ENCODE data around the gene UQCRC1. TPM values are rescaled to one million over a fixed set of nuclear protein-coding genes. Genes with fewer than 3 reads are reported as not detected.
A peak's percentile ranks its signal among the peaks of the same experiment; 100 is the strongest.

Gene UQCRC1
- total and polyA plus RNA-seq, 2 donors: 82.4 to 282 TPM

GRCh38 chr3:48641396-48641795, 31.9 kb upstream of the UQCRC1 start:
- no peaks in the 10 kb centered on the region for H3K36me3 ChIP-seq (ENCODE audit: insufficient read depth)
- H3K27ac ChIP-seq (ENCODE audit: low read depth): no peak overlapping the region
- H3K4me1 ChIP-seq (ENCODE audit: insufficient read depth): no peaks in the 10 kb centered on the region
- 92% methylated on average over 3 of the region's 3 CpGs for WGBS
- no peak overlapping the region for H3K4me3 ChIP-seq (ENCODE audit: low read depth, low read length)
- DNase-seq (ENCODE audit: extremely low spot score): no peak

DNA sequence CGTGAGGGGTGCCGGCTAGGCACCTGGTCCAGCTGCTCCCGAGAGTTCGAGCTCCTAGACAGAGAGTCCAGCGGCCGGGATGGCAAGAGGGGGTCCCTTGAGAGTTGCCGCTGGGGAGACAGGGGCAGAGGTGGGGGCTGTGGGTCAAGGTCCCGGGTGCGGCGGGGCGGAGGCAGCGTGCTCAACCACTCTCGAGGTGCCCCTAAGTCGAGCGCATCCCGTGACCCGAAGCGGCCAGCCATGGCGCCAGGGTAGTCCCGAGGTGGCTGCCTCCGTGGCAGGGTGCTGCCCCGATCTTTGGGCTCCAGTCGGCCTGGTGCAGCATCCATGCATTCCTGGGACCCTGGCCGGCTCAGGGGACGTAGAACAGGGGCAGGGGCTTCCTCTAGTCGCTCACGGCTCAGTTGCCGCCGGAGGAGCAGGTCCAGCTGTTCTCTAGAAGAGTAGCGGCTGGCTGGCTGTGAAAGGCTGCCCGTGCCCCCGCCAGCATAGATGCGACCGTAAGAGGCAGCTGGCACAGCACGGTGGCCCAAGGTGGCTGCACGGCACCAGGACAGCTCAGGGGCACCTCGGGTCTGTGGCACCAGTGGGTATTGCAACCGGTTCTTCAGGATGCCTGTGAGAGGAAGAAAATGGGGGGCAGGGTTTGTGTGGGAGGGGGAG, 30.6 kb upstream of the UQCRC1 start:
- Histone ChIP-seq H3K4me3 (ENCODE audit: low read depth, low read length) (no peak overlapping the region), H3K36me3 (ENCODE audit: insufficient read depth) (no peaks in the 10 kb centered on the region), H3K4me1 (ENCODE audit: insufficient read depth) (no peaks in the 10 kb centered on the region), H3K27ac (ENCODE audit: low read depth) (no peak overlapping the region)
- no peak for DNase-seq (ENCODE audit: extremely low spot score)
- WGBS: 85% methylated on average over 38 of the region's 38 CpGs

DNA sequence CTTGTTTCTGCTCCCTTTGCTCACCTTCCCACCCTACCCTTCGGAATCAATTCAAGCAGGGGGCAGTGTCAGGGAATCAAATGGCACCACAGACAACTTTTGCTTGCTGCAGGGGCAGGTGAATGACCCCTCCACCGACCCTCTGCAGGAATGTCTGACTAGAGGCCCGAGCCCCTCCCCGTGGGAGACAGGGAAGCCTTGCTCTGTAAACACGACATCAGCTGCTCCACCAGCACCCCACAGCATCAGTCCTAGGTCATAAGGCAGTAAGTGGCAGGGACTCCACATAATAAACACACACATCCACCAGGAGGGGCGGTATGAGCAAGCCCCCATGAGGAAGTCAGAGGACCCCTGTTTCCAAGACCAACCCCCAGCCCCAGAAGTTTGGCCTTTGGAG, 27.9 kb upstream of the UQCRC1 start:
- DNase-seq (ENCODE audit: extremely low spot score): no peak
- Histone ChIP-seq H3K4me3 (ENCODE audit: low read depth, low read length) (no peak overlapping the region), H3K27ac (ENCODE audit: low read depth) (no peak overlapping the region), H3K4me1 (ENCODE audit: insufficient read depth) (no peaks in the 10 kb centered on the region), H3K36me3 (ENCODE audit: insufficient read depth) (no peaks in the 10 kb centered on the region)
- WGBS: 55% methylated on average over 6 of the region's 6 CpGs

DNA sequence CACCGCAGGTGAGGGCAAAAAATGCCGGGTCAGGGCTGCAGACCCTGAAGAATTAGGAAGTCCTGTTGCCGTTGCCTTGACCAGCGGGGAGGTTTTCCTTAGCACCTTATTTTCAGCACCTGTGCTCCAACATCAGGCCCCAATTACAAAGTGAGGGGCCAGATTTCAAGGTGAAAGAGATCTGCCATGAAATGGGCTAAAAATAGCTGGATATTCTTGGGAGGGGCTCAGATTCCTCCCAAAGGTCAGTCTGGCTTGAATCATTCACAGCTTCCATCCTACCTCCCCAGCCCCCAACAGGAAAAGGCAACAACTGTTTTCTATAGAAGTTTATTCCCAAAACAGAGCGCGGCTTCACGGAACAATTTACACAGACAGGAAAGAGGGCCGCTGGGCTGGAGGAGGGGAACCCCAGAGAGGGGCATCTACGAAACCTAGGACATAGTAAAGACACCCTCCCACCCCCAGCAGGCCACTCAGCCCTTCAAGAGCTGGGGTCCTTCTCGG, 26.8 kb upstream of the UQCRC1 start:
- H3K27ac ChIP-seq (ENCODE audit: low read depth): no peak overlapping the region
- H3K36me3 ChIP-seq (ENCODE audit: insufficient read depth): no peaks in the 10 kb centered on the region
- DNase-seq (ENCODE audit: extremely low spot score): no peak
- no peaks in the 10 kb centered on the region for H3K4me1 ChIP-seq (ENCODE audit: insufficient read depth)
- H3K4me3 ChIP-seq (ENCODE audit: low read depth, low read length): peak overlapping the region; percentile 61
- WGBS: 43% methylated on average over 10 of the region's 10 CpGs

GRCh38 chr3:48635222-48636021, 26.0 kb upstream of the UQCRC1 start, which contains the start of gene SLC26A6:
SLC26A6 (minus strand) TSS chr3:48635461; CDS start chr3:48635393, 68 bp downstream.
- H3K4me3 ChIP-seq (ENCODE audit: low read depth, low read length): peak within 1 kb of the TSS; percentile 61
- under 1% methylated on average over 68 of the region's 68 CpGs for WGBS
- peak; percentile 86 for DNase-seq (ENCODE audit: extremely low spot score)
- no peak within 1 kb of the TSS for H3K27ac ChIP-seq (ENCODE audit: low read depth)
- no peaks in the 10 kb centered on the region for H3K36me3 ChIP-seq (ENCODE audit: insufficient read depth)
- H3K4me1 ChIP-seq (ENCODE audit: insufficient read depth): no peaks in the 10 kb centered on the region

- DNase-seq (ENCODE audit: extremely low spot score): no peak
- Histone ChIP-seq H3K36me3 (ENCODE audit: insufficient read depth) (no peaks in the 10 kb centered on the region), H3K4me3 (ENCODE audit: low read depth, low read length) (peak overlapping the region; percentile 61), H3K4me1 (ENCODE audit: insufficient read depth) (no peaks in the 10 kb centered on the region), H3K27ac (ENCODE audit: low read depth) (no peak overlapping the region)
- WGBS: 3% methylated on average over 30 of the region's 30 CpGs
Observed at GRCh38 chr3:48634661-48635221, 25.3 kb upstream of the UQCRC1 start.

GRCh38 chr3:48633743-48634142, 24.3 kb upstream of the UQCRC1 start:
- 94% methylated on average over 2 of the region's 2 CpGs for WGBS
- no peak overlapping the region for H3K4me3 ChIP-seq (ENCODE audit: low read depth, low read length)

DNA sequence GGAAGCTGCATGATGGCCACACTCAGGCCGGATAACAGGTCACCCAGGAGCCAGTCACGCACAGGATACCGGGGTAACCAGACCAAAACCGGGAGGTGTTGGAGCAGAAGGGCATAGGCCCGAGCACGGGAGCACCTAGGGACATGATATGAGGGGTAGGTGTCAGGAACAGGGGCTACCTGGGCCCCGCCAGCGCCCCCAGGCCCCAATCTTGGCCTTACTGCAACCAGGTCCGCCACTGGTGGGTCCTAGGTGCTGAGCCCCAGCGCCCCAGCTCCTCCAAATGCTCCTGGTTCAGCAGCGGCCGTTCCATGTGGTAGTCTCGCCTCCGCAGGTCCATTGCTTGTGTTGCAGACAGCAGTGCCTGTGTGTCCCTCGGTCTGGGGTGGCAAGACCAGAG, 23.8 kb upstream of the UQCRC1 start:
- Histone ChIP-seq H3K4me1 (ENCODE audit: insufficient read depth) (no peaks in the 10 kb centered on the region), H3K36me3 (ENCODE audit: insufficient read depth) (no peaks in the 10 kb centered on the region), H3K4me3 (ENCODE audit: low read depth, low read length) (no peak overlapping the region), H3K27ac (ENCODE audit: low read depth) (no peak overlapping the region)
- 94% methylated on average over 15 of the region's 15 CpGs for WGBS
- DNase-seq (ENCODE audit: extremely low spot score): no peak

More at GRCh38 chr3:48633743-48634142, 24.3 kb upstream of the UQCRC1 start:
- H3K4me1 ChIP-seq (ENCODE audit: insufficient read depth): no peaks in the 10 kb centered on the region
- no peaks in the 10 kb centered on the region for H3K36me3 ChIP-seq (ENCODE audit: insufficient read depth)
- no peak for DNase-seq (ENCODE audit: extremely low spot score)
- no peak overlapping the region for H3K27ac ChIP-seq (ENCODE audit: low read depth)

GRCh38 chr3:48631516-48632448, 22.3 kb upstream of the UQCRC1 start:
- no peak overlapping the region for H3K27ac ChIP-seq (ENCODE audit: low read depth)
- no peak overlapping the region for H3K4me3 ChIP-seq (ENCODE audit: low read depth, low read length)
- H3K36me3 ChIP-seq (ENCODE audit: insufficient read depth): no peaks in the 10 kb centered on the region
- 90% methylated on average over 22 of the region's 22 CpGs for WGBS
- DNase-seq (ENCODE audit: extremely low spot score): no peak
- no peaks in the 10 kb centered on the region for H3K4me1 ChIP-seq (ENCODE audit: insufficient read depth)

GRCh38 chr3:48630833-48631232, 21.4 kb upstream of the UQCRC1 start:
- H3K4me1 ChIP-seq (ENCODE audit: insufficient read depth): no peaks in the 10 kb centered on the region

DNA sequence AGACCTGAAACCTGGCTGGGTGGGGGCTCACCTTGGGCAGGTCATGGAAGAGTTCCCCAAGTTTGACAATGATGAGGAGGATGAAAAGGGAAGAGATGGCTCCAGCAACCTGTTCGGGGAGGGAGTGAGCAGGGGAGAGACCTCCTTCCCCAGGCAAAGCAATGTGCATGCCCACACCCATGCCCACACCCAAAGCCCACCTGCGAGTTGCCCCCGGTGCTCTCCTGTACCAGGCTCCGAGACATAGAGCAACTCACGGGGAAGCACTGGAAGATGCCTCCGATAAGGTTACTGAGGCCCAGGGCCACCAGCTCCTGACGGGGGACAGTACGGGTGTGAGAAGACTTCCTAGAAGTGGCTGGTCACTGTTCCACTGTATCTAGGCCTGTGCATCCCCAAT, 21.0 kb upstream of the UQCRC1 start:
- H3K4me3 ChIP-seq (ENCODE audit: low read depth, low read length): no peak overlapping the region
- WGBS: 95% methylated on average over 8 of the region's 8 CpGs
- no peaks in the 10 kb centered on the region for H3K4me1 ChIP-seq (ENCODE audit: insufficient read depth)
- no peaks in the 10 kb centered on the region for H3K36me3 ChIP-seq (ENCODE audit: insufficient read depth)
- DNase-seq (ENCODE audit: extremely low spot score): no peak
- no peak overlapping the region for H3K27ac ChIP-seq (ENCODE audit: low read depth)

More at GRCh38 chr3:48630833-48631232, 21.4 kb upstream of the UQCRC1 start:
- no peaks in the 10 kb centered on the region for H3K36me3 ChIP-seq (ENCODE audit: insufficient read depth)
- no peak overlapping the region for H3K4me3 ChIP-seq (ENCODE audit: low read depth, low read length)
- 91% methylated on average over 12 of the region's 12 CpGs for WGBS
- H3K27ac ChIP-seq (ENCODE audit: low read depth): no peak overlapping the region
- no peak for DNase-seq (ENCODE audit: extremely low spot score)

- Histone ChIP-seq H3K36me3 (ENCODE audit: insufficient read depth) (no peaks in the 10 kb centered on the region), H3K4me1 (ENCODE audit: insufficient read depth) (no peaks in the 10 kb centered on the region), H3K27ac (ENCODE audit: low read depth) (no peak overlapping the region), H3K4me3 (ENCODE audit: low read depth, low read length) (no peak overlapping the region)
- 96% methylated on average over 12 of the region's 12 CpGs for WGBS
- no peak for DNase-seq (ENCODE audit: extremely low spot score)
Observed at GRCh38 chr3:48629894-48630293, 20.4 kb upstream of the UQCRC1 start.

Measured in urinary bladder (tissue), 4 donors.